AG10803 (cell line): ENCODE data around the gene INTS2.
"Not testable (repeated sequence)": the region's sequence is repeated elsewhere in the genome, so short reads cannot be mapped to it uniquely, and the experiment has no call there.

ENCODE experiments used
- DNase-seq: peaks from one replicate; pipeline ENCODE4 v3.0.0; 2010; ENCODE audit warnings: low read depth
- H3K4me3 ChIP-seq: 2 replicates; pipeline ENCODE4 v1.5.1; 2011; ENCODE audit warnings: mild to moderate bottlenecking, low read length, control low read depth
- TF ChIP-seq, protein P1 (sequence below): conservative IDR thresholded peaks from 2 replicates; pipeline ENCODE4 v1.5.1; 2011; ENCODE audit warnings: mild to moderate bottlenecking, low read length, control low read depth, inconsistent platforms

The INTS2 gene

DNA sequence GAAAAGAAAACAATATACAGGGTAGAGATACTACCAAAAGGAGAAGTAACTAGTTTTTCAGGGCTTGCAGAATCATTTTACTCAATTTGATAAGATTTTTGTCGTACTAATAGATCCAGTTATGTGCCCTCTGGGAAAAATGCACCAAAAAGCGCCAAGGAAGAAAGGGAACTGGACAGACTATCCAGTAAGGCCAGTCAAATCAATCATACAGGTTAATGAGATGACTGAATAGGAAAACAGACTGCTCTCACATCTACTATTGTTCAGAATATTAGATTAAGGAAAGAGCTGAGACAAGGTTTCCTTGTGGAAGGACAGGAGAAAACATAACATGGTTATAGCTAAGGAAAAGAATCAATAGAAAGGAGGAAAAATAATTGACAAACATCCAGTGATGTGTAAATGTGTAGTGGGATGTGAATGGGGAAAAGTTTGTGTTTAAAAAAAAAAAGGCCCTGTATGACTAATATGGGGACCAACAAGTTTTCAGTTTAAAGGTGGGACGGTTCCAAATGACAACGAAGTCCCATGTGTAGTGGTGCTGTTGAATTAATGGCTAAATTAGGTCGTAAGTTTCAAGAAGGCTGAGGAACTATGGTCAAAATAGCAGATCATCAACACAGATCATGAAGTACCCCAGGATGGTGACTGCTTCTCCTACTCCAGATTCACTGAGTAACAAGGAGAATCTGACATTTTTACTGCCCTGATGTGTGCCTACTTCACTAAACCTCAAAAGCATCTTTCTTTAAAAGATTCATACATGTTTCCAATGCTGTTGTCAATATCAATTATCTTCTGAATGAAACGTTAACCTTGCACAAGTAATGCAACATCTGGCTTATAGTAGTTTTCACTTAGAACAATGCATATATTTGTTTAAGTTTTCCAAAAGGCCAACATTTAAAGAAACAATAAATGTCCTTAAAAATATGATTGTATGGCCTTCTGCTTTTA, 105.2 kb downstream of the INTS2 start:
- no peak for DNase-seq
- no peak overlapping the region for H3K4me3 ChIP-seq

DNA sequence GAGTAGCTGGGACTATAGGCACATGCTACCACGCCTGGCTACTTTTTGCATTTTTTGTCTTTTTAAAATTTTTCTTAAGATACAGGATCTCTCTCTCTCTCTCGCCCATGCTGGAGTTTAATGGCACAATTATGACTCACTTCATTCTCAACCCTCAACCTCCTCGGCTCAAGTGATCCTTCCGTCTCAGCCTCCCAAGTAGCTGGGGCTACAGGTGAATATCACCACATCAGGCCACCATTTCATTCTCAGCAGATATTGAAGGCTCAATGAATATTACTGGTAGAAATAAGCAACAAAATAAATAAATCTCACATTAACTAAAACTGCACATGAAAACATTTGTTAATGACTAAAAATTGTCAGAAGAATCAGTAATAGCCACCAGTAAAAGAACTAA, 106.1 kb downstream of the INTS2 start:
- TF ChIP-seq, protein P1, sequence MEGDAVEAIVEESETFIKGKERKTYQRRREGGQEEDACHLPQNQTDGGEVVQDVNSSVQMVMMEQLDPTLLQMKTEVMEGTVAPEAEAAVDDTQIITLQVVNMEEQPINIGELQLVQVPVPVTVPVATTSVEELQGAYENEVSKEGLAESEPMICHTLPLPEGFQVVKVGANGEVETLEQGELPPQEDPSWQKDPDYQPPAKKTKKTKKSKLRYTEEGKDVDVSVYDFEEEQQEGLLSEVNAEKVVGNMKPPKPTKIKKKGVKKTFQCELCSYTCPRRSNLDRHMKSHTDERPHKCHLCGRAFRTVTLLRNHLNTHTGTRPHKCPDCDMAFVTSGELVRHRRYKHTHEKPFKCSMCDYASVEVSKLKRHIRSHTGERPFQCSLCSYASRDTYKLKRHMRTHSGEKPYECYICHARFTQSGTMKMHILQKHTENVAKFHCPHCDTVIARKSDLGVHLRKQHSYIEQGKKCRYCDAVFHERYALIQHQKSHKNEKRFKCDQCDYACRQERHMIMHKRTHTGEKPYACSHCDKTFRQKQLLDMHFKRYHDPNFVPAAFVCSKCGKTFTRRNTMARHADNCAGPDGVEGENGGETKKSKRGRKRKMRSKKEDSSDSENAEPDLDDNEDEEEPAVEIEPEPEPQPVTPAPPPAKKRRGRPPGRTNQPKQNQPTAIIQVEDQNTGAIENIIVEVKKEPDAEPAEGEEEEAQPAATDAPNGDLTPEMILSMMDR: no peak
- H3K4me3 ChIP-seq: no peak overlapping the region
- DNase-seq: no peak

More for the DNA sequence above, 105.2 kb downstream of the INTS2 start:
- TF ChIP-seq, protein P1: no peak

DNA sequence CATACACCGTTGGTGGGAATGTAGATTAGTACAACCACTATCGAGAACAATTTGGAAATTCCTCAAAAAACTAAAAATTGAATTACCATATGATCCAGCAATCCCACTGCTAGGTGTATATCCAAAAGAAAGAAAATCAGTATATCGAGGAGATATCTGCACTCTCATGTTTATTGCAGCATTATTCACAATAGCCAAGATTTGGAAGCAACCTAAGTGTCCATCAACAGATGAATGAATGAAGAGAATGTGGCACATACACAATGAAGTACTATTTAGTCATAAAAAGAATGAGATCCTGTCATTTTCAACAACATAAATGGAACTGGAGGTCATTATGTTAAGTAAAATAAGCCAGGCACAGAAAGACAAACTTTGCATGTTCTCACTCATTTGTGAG, 108.5 kb downstream of the INTS2 start:
- DNase-seq, H3K4me3 ChIP-seq: not testable (repeated sequence)

DNA sequence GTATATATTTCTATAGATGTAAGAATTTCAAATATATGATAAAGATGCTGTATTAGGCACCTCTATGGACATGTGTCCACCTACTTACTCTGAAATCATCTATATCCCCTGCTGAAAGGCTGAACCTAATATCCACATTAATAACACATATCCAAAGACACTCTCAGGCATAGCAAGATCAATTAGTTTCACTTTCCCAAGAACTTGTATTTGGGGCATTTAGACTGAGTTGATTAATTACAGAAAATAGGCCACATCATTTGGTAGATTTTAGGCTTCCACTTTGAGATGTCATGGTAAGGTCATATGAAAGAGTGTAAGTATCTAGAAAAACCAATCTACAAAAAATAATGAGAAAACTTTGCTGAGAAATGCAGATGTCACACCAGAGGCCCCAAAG, 109.6 kb downstream of the INTS2 start:
- no peak for DNase-seq
- TF ChIP-seq, protein P1: no peak
- H3K4me3 ChIP-seq: no peak overlapping the region

DNA sequence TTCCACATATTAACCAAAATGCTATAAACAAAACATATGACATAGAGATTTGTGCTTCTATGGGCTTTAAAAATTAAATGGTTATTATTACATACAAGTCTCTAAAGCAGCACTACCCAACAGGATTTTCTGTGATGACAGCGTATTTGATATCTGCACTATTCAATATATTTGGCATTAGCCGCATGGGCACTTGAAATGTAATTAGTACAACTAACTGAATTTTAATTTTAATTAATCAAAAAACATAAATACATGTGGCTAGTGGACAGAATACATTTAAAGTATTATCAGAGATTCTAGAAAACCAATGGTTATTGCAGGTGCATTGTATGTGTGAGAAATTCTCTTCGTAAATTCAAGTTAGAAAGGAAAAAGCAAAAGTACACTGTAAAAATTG, 110.3 kb downstream of the INTS2 start:
- TF ChIP-seq, protein P1: no peak
- H3K4me3 ChIP-seq: no peak overlapping the region
- DNase-seq: no peak

DNA sequence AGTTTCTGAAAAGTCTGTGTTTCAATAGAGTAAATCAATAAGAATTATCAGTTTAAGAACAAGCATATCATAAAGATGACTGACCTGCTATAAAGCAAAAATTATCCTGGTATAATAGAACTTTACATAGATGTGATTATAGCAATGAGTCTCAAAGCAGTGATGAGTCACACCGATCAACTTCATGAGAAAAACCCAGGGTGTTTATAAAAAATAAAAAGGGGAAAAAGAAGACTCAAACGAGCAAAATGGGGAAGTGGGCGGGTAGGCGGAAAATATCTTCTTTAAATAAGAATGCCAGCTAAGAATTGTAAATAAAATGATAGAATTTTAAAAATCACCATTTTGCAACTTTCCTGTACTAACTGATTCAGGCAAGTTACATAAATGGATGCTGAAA, 111.2 kb downstream of the INTS2 start:
- no peak for DNase-seq
- H3K4me3 ChIP-seq: no peak overlapping the region
- TF ChIP-seq, protein P1: no peak

DNA sequence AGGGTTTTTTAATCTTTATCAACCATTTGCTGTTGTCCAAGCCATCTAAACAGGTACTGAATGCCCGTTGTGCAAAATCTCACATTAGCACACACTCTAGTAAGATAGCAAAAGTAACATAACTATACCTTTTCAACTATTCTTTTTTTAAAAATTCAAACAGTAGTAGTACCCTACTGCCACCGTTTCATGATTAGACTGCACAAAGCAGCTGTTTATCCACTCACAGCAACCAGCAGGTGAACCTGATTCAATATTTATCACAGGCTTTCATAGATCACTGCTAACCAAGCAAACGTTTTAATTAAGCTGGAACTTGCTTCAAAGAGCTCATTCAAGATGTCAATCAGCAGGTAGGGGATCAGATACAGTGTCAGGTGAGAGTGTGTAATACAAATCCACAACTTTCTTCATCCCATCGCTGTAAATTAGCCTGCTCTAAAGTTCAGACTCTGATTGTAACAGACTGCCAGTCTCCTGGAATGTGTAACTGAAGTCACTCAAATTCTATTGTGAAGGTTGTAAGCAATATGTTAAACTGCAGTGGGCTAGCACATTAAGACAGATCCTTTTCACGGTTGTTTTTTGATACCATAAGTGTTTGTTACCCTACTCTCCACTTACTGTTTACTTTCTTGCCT, 111.8 kb downstream of the INTS2 start:
- H3K4me3 ChIP-seq: no peak overlapping the region
- DNase-seq: no peak
- TF ChIP-seq, protein P1: no peak
